Stimulated activated CD4-positive, alpha-beta T cell treated with anti-CD3 and anti-CD28 coated beads, Interleukin-4, amount 100 ng/mL, for 1 hour (primary cell): ENCODE measurements around the gene PFKL.
"Not testable (repeated sequence)": the region's sequence is repeated elsewhere in the genome, so short reads cannot be mapped to it uniquely, and the experiment has no call there.

ENCODE experiments used
- DNase-seq: peaks from one replicate; pipeline ENCODE4 v3.0.0-alpha.2; 2020

Gene PFKL

DNA sequence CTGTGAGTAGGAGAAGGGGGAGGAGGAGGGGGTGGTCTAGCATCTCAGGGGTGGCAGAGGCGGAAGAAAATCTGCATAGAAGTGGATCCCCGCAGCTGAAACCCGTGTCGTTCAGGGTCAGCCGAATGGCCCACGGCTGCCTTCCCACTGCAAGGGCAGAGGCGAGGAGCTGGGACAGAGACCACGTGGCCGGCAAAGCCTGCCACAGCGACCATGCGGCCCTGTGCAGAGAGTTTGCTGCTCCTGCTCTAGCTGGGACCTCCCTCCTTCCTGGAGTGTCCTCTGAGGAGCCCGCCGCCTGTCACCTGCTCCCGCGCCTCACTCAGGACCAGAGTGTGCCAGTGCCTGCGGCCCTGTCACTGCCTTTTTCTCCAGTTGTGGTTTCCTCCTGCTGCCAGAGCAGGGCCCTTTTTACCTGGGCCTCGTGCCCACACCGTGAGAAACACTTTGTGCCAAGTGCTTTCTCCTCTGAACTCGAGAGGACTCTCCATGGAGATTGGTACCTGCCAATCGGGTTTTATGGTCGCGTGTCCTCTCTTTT lies 48.1 kb downstream of the PFKL start:
- DNase-seq: no peak

DNA sequence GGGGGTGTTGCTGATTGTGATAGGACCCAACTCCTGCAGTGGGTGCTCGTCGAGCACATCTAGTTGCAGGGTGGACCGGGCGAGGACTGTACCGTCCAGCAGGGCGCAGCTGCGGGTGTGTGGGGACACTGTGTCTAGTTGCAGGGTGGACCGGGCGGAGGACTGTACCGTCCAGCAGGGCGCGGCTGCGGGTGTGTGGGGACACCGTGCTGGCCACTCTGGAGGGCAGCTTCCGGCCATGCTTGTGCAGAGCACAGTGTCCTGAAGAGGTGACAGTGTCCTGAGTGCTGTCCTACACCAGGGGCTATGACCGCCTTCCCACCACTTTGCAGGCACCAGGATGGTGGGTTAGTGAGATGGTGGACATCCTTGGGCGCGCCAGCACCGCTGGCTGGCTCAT lies 49.0 kb downstream of the PFKL start:
- DNase-seq: no peak

GRCh38 chr21:44349416-44349846 lies 49.6 kb downstream of the PFKL start:
- DNase-seq: no peak

DNA sequence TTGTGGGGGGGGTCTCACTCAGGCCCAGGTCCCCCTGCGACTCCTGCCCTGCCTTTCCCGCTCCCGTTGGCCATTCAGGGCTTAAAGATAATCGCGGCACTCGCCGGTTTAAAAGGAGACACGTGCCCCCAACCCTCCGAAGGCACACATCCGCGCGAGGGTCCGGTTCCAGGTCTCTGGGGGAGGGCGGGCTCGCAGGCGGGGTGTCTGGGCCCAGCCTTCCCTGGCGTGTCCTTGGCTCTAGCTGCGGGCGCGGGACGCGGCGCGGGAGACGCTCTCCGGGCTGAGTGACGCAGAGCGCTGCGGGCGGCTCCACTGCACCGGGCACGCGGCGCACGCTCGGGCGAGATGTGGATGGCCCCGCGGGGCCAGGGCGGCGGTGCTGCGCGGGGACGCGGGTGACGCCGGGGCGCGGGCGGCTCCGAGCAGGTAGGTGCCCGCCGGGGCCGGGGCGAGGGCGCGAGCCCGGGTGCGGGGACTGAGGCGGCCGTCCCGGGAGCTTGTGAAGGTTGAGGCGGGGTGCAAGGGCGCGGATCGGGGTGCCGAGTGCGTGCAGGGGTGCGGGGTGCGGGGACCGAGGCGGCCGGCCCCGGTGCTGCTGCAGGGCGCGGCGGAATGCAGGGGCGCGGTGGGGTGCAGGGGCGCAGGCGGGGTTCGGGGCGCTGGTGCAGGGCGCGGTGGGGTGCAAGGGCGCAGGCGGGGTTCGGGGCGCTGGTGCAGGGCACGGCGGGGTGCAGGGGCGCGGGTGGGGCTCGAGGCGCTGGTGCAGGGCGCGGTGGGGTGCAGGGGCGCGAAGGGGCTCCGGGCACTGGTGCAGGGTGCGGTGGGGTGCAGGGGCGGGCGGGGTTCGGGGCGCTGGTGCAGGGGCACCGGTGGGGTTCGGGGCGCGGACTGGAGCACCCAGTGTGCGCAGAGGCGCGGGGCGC lies 50.3 kb downstream of the PFKL start:
- no peak for DNase-seq

DNA sequence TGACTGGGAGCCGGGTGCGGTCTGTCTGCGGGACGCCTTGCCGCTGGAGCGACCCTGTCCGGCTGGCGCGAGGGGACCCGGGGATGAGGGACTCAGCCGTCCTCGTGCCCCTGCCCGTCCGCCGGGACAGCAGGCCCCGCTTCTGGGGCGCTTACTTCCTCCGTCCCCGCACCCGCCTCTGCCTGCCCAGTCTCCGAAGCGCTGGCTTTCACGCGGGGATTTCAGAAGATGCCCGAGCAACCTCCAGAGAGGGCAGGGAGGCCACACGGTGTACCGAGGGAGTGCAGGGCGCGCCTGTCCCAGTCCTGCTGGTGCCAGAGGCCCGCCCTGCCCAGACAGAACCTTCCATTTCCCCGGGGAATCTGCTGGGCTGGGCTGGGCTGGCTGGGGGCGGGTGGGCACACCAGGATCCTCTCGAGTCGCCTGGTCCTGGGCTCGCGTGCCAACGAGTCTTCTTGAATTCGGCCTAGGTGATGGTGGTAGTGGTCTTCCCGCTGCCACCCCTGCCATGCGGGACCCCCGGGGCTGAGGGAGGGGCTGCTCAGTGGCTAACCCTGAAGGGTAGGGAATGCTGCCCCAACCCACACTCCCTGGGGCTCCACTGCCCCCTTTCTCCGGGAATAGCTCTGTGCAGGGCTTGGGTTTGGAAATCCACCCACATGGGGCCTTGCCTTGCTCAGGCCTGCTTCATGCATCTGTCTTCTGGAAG lies 51.1 kb downstream of the PFKL start:
- no peak for DNase-seq

DNA sequence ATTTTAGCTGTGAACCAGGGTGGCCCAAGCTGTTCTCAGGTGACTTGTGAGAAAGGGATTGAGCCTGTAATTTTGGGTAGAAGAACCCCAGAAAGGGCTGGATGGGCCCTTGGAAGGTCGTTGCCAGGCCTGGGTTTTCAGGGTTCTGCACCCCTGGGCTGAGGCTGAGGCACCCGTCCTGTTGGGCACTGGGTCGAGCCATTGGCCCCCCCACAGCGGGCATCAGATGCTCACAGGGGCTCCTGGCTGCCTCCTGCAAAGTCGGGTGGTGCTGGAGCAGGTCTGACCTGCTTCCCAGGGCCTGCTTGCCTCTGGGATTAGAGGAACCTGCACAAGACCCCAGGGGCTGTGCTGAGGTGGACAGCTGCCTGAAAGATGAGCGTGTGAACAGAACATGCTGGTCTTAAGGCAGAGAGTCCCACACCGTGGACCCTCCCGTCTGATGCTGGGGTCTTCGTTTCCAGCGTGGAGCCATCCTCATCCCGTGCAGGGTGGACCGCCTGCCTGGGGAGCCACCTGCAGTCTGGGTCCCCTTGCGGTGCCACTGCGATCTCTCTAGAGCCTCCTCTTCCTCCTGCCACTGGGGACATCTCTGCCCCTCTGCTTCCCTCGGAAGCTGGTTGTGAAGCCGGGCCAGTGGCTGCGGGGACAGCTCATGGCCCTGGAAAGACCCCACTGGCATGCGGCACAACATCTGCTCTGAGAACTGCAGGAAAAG lies 51.8 kb downstream of the PFKL start:
- no peak for DNase-seq

DNA sequence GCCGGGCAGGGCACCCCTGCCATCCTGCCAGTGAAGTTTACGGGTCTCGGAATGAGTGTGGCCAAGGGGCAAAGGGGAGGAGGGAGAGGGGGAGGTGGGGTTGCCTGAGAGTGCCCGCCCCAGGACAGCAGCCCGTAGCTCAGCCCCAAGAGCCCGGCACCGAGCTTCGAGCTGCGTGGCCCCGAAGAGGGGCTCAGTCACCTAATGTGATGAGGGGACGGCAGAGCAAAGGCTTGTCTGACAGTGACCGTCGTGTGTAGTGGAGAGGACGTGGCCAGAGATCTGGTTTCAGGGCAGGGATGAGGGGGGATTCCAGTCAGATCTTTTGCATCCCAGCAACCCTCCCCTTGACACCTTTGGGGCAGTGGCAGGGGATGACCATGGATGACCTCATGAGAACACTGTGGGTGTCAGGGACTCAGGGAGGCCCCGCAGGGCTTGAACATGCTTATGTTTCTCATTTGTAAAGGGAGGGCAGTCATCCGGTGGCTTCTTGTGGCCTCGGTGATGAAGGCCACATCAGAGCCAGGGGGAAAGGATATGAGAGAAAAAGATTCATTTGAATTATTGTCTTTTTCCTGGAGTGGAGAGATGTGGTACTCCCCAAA lies 52.5 kb downstream of the PFKL start:
- DNase-seq: no peak

DNA sequence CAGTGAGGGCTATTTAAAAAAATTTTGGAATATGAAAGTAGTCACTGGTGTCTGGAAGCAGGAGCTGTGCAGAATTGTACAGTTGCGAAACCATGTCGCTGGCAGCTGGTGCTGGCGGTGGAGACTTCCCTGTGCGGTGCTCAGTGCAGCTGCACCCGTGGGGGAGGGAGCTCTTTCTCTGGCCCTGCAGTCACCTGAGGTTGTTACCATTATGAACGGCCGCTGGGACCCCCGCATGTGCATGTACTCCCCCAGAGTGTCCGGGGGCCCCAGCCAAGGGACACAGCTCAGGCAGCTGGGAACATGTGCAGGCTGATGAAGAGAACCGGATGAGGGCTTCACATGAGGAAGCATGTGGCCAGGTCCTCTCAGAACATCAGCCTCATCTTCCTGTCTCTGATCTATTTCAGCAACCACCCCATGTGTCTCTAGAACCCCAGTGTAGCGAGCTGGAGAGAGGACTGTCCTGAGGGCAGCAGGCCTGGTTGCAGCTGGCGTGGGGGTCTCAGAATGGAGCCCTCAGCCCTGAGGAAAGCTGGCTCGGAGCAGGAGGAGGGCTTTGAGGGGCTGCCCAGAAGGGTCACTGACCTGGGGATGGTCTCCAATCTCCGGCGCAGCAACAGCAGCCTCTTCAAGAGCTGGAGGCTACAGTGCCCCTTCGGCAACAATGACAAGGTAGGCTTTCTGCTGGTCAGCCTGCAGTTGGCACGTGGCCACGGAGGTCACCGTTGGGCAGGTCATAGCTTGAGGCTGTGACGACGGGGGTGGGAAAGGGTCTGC lies 53.5 kb downstream of the PFKL start, which contains the start of gene TRPM2:
TSS of gene TRPM2 (plus strand) at position 431 of the 780 bp plus-strand sequence. CDS start at position 511, 80 bp downstream.
- DNase-seq: peak; percentile 31

- DNase-seq: no peak
Measured at GRCh38 chr21:44354001-44354405, 54.1 kb downstream of the PFKL start.

DNA sequence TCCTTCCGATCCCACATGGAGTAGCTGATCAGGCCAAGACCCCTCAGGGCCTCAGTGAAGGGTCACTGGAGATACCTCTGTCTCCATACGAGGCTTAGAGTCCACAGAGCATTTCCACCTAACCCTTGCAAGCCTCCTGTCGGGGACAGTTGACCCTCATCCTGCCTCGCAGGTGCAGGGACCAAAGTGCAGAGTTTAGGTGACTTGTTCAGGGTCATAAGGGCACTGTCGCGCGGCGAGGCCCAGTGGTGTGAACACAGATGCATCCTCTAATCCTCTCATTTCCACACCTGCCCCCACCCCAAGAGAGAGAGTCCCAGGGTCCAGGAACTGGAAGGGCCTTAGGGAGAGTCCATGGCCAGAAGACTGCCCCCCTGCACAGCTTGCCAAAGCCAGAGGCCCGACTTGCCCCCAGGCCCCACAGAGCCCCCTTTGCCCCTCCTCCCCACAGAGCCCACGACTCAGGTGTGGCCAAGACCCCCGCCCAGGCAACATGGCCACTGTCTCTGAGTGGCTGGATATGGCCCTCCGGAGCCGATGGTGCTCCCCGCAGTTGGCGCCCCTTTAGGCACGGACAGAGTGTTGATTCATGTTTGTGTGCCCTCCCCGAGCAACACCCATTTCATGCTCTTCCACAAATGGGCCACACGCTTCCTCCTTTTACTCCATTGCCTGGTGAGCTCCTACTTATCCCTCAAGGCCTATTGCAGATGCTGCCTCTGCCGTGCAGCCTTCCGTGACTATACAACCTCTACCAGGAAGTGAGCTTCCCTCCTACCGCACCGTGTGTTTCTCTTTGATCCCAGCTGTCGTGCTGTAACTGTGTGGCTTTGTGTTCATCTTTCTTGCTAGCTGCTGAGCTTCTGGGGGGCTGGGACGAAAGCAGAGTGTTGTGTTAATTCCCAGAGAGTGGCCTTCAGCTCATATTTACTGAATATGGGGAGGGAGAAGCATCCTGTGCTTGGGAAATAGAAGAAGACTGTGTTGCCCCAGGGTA lies 55.2 kb downstream of the PFKL start:
- no peak for DNase-seq

DNA sequence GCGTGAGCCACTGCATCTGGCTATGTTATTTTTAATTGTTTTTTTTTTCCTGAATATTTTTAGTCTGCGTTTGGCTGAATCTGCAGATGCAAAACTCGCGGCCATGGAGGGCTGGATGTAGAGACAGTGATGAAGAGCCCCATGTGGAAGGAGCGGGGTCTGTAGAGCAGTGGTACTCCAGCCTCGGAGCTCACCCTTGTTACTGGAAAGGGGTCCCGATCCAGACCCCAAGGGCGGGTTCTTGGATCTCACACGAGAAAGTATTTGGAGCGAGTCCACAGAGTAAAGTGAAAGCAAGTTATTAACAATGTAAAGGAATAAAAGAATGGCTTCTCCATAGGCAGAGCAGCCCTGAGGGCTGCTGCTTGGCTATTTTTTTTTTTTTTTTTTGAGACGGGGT lies 56.3 kb downstream of the PFKL start:
- no peak for DNase-seq

- DNase-seq: no peak
Measured at GRCh38 chr21:44356636-44357035, 56.8 kb downstream of the PFKL start.

DNA sequence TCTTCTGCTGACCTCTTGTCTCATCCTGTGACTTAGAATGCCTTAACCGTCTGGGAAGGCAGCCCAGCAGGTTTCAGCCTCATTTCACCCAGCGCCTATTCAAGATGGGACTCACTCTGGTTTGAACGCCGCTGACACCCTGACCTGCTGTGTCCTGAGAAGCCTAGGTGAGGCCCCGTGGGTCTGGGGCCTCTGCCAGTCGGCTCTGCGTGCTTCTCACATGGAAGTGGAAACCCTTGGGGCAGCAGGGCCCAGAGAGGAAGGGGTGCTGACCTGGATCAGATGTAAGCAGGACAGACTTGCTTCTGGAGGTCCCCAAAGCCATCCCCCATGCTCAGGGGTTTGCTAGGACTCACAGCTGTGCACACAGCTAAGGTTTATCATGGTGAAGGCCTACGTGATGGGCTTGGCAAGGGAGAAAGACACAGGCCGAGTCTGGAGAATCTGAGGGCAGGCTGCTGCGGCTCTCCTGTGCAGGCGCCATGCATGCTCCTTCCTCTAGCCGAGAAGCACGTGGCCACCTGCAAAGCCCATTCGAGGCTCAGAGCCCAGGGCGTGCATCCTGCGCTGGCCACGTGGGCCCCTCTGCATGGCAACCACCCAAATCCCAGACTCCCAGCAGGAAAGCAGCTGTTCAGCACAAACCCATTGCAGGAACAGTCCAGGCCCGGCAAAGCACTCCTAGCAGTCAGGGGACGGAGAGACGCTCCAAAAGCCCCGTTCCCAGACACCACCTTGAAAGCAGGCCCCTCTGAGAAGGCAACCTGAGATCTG lies 57.4 kb downstream of the PFKL start:
- no peak for DNase-seq

DNA sequence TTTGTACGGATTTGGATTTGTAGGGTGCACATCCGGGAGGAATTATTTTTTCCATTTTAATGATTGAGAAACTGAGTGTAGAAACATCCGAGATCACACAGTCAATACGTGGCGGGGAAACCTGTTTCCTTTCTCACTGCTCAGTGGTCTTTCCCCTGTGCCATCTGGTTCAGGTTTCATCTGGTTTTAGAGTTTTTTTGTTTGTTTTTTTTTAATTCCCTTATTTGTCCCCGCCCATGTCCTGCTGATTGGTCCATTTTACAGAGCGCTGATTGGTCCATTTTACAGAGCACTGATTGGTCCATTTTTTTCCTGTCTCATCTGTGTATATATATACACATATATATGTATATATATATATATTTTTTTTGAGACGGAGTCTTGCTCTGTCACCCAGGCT lies 59.5 kb downstream of the PFKL start:
- DNase-seq: no peak

- DNase-seq: no peak
Measured at GRCh38 chr21:44360159-44360558, 60.3 kb downstream of the PFKL start.

- DNase-seq: not testable (repeated sequence)
Measured at GRCh38 chr21:44361903-44362302, 62.0 kb downstream of the PFKL start.

- DNase-seq: no peak
Measured at GRCh38 chr21:44363278-44363677, 63.4 kb downstream of the PFKL start.

DNA sequence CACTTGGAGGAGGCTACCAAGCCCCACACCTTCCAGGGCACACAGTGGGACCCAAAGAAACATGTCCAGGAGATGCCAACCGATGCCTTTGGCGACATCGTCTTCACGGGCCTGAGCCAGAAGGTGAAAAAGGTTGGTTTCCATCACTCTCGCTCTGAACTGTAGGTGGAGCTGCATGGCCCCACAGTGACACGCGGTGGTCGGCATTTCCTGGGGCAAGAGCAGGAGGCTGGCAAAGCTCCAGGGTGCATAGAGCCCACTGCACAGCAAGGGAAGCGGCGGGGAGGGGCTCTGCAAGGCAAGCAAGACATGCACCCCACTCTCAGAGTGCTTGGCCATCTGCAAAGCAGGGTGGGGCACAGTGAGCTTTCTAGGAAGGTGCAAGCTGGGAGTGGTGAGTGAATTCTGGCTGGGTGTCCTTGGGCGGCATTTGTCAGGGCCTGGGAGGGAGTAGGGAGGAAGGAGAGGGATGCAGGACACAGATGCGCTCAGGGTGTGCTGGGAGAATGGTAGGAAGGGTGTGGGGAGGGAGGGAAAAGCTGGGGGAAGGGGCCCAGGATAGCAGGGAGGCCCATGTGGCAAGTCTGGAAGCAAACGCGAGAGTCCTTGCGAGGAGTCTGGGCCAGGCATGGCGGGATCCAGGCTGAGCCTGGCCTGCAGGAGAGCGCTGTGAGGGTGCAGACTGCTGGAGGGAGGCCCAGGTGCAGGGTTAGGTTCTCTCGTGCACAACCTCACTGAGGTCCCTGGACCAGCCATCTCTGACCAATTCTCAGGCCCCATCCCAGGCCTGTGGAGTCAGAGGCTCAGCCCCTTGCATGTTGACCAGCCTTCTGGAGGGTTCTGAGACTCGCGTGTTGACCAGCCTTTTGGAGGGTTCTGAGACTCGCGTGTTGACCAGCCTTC lies 64.5 kb downstream of the PFKL start:
- no peak for DNase-seq
